Measurements from ENCODE around the gene ANGPTL4.
"Not testable (repeated sequence)": the region's sequence is repeated elsewhere in the genome, so short reads cannot be mapped to it uniquely, and the experiment has no call there.

Gene ANGPTL4

DNA sequence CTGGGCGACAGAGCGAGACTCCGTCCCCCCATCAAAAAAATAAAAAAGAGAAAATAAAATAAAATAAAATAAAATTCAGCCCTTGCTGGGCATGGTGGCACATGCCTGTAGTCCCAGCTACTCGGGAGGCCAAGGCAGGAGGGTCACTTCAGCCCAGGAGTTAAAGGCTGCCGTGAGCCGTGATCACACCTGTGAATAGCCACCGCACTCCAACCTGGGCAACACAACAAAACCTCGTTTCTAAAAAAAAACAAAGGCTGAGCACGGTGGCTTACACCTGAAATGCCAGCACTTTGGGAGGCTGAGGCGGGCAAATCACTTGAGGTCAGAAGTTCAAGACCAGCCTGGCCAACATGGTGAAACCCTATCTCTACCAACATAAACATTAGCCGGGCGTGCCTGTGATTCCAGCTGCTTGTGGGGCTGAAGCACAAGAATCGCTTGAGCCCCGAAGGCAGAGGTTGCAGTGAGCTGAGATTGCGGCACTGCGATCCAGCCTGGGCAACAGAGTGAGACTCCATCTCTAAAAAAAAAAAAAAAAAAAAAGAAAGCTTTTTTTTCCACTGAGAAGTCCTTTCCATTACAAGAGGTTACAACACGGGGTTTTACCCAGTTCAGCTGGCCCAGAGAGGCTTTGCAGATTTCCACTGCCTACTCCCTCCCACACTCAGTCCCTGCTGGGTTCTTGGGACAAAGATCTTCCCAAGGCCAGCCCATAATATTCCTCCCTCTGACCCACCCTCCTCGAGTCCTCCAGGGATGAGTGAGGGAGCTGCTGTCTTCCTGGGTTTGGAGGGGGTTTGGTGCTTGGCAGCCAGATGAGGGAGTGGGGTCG lies 6.4 kb downstream of the ANGPTL4 start:
- no peak overlapping the region for H3K4me2 ChIP-seq (ENCODE audit: low read depth, low read length, poor library complexity, severe bottlenecking)

DNA sequence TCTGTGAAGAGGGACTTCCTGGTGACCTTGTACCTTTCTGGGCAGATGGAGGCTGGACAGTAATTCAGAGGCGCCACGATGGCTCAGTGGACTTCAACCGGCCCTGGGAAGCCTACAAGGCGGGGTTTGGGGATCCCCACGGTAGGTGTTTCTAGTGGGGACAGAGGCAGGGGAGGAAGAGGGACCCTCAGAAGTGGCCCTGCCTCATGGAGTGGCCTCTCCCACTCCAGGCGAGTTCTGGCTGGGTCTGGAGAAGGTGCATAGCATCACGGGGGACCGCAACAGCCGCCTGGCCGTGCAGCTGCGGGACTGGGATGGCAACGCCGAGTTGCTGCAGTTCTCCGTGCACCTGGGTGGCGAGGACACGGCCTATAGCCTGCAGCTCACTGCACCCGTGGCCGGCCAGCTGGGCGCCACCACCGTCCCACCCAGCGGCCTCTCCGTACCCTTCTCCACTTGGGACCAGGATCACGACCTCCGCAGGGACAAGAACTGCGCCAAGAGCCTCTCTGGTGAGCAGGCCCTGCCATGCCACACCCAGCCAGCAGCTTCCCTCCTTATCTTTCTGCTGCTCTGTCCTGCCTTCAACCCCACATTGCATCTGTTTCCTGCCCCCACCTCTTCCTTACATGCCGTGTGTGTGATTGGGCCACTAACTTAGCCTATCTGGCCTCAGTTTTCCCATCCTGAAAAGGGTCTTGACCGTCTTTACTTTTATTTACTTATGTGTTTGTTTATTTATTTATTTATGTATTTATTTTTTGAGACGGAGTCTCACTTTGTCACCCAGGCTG lies 7.3 kb downstream of the ANGPTL4 start:
- no peaks in the 10 kb centered on the region for H3F3A ChIP-seq (ENCODE audit: insufficient read depth)
- H3K4me2 ChIP-seq (ENCODE audit: low read depth, low read length, poor library complexity, severe bottlenecking): no peak overlapping the region
- no peaks in the 10 kb centered on the region for H3K9me2 ChIP-seq (replicated peaks; ENCODE audit: insufficient read depth, low read length)
- H3K36me3 ChIP-seq (ENCODE audit: low read length): no peaks in the 10 kb centered on the region
- H3K27ac ChIP-seq (ENCODE audit: low read depth, low read length): no peak overlapping the region
- no peak overlapping the region for H2AFZ ChIP-seq (ENCODE audit: low read depth, low read length, severe bottlenecking)
- H3K27me3 ChIP-seq (ENCODE audit: low read length): no peaks in the 10 kb centered on the region
- H3K79me2 ChIP-seq (ENCODE audit: insufficient read depth, low read length): no peaks in the 10 kb centered on the region
- H3K9ac ChIP-seq (ENCODE audit: low read length): no peak overlapping the region
- H3K4me3 ChIP-seq (ENCODE audit: insufficient read depth, low read length, poor library complexity, severe bottlenecking): no peak overlapping the region
- H4K20me1 ChIP-seq (ENCODE audit: low read depth, low read length): no peaks in the 10 kb centered on the region
- no peak for TF ChIP-seq CTCF (IDR thresholded peaks at IDR 0.05; ENCODE audit: insufficient read depth, low read length, poor library complexity, severe bottlenecking)
- no peak for TF ChIP-seq EZH2phosphoT487 (conservative IDR thresholded peaks at IDR 0.05; ENCODE audit: low read length)
- H3K9me3 ChIP-seq (ENCODE audit: insufficient read depth, low read length): no peaks in the 10 kb centered on the region

More for the DNA sequence above, 6.4 kb downstream of the ANGPTL4 start:
- H4K20me1 ChIP-seq (ENCODE audit: low read depth, low read length): no peaks in the 10 kb centered on the region
- H3F3A ChIP-seq (ENCODE audit: insufficient read depth): no peaks in the 10 kb centered on the region
- no peak for TF ChIP-seq CTCF (IDR thresholded peaks at IDR 0.05; ENCODE audit: insufficient read depth, low read length, poor library complexity, severe bottlenecking)
- no peak for TF ChIP-seq EZH2phosphoT487 (conservative IDR thresholded peaks at IDR 0.05; ENCODE audit: low read length)
- H3K79me2 ChIP-seq (ENCODE audit: insufficient read depth, low read length): no peaks in the 10 kb centered on the region
- H2AFZ ChIP-seq (ENCODE audit: low read depth, low read length, severe bottlenecking): no peak overlapping the region
- H3K27ac ChIP-seq (ENCODE audit: low read depth, low read length): no peak overlapping the region
- no peaks in the 10 kb centered on the region for H3K36me3 ChIP-seq (ENCODE audit: low read length)
- no peaks in the 10 kb centered on the region for H3K9me2 ChIP-seq (replicated peaks; ENCODE audit: insufficient read depth, low read length)
- no peaks in the 10 kb centered on the region for H3K27me3 ChIP-seq (ENCODE audit: low read length)
- H3K9me3 ChIP-seq (ENCODE audit: insufficient read depth, low read length): no peaks in the 10 kb centered on the region
- H3K4me3 ChIP-seq (ENCODE audit: insufficient read depth, low read length, poor library complexity, severe bottlenecking): no peak overlapping the region
- H3K9ac ChIP-seq (ENCODE audit: low read length): no peak overlapping the region

DNA sequence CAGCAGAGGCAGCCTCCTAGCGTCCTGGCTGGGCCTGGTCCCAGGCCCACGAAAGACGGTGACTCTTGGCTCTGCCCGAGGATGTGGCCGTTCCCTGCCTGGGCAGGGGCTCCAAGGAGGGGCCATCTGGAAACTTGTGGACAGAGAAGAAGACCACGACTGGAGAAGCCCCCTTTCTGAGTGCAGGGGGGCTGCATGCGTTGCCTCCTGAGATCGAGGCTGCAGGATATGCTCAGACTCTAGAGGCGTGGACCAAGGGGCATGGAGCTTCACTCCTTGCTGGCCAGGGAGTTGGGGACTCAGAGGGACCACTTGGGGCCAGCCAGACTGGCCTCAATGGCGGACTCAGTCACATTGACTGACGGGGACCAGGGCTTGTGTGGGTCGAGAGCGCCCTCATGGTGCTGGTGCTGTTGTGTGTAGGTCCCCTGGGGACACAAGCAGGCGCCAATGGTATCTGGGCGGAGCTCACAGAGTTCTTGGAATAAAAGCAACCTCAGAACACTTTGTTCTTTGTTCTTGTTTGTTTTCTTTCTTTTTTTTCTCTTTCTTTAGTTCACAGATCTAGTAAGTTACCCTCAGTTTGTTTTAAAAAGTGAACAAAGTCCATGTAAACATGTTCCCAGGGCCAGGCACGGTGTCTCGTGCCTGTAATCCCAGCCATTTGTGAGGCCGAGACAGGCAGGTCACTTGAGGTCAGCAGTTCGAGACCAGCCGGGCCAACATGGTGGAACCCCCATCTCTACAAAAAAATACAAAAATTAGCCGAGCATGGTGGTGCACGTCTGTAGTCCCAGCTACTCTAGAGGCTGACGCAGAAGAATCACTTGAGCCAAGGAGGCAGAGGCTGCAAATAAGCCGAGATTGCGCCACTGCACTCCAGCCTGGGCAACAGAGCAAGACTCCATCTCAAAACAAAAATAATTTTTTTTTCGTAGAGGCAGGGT lies 10.2 kb downstream of the ANGPTL4 start:
- Histone ChIP-seq H3K27me3 (ENCODE audit: low read length) (no peaks in the 10 kb centered on the region), H3K9ac (ENCODE audit: low read length) (no peak overlapping the region), H3K4me2 (ENCODE audit: low read depth, low read length, poor library complexity, severe bottlenecking) (no peak overlapping the region), H2AFZ (ENCODE audit: low read depth, low read length, severe bottlenecking) (no peak overlapping the region), H3K9me3 (ENCODE audit: insufficient read depth, low read length) (no peaks in the 10 kb centered on the region), H3K4me3 (ENCODE audit: insufficient read depth, low read length, poor library complexity, severe bottlenecking) (no peak overlapping the region), H3K27ac (ENCODE audit: low read depth, low read length) (no peak overlapping the region), H4K20me1 (ENCODE audit: low read depth, low read length) (no peaks in the 10 kb centered on the region), H3K9me2 (replicated peaks; ENCODE audit: insufficient read depth, low read length) (no peaks in the 10 kb centered on the region), H3F3A (ENCODE audit: insufficient read depth) (no peaks in the 10 kb centered on the region), H3K79me2 (ENCODE audit: insufficient read depth, low read length) (no peaks in the 10 kb centered on the region), H3K36me3 (ENCODE audit: low read length) (no peaks in the 10 kb centered on the region)
- TF ChIP-seq EZH2phosphoT487 (conservative IDR thresholded peaks at IDR 0.05; ENCODE audit: low read length) (no peak), CTCF (IDR thresholded peaks at IDR 0.05; ENCODE audit: insufficient read depth, low read length, poor library complexity, severe bottlenecking) (no peak)

- H3F3A ChIP-seq (ENCODE audit: insufficient read depth); H3K9me3 ChIP-seq (ENCODE audit: insufficient read depth, low read length); H3K4me3 ChIP-seq (ENCODE audit: insufficient read depth, low read length, poor library complexity, severe bottlenecking); H2AFZ ChIP-seq (ENCODE audit: low read depth, low read length, severe bottlenecking); H3K9me2 ChIP-seq (replicated peaks; ENCODE audit: insufficient read depth, low read length); H3K79me2 ChIP-seq (ENCODE audit: insufficient read depth, low read length); H3K4me2 ChIP-seq (ENCODE audit: low read depth, low read length, poor library complexity, severe bottlenecking); H3K27ac ChIP-seq (ENCODE audit: low read depth, low read length); H3K27me3 ChIP-seq (ENCODE audit: low read length); H3K9ac ChIP-seq (ENCODE audit: low read length); H4K20me1 ChIP-seq (ENCODE audit: low read depth, low read length); H3K36me3 ChIP-seq (ENCODE audit: low read length): not testable (repeated sequence)
These were observed 11.8 kb downstream of the ANGPTL4 start for GRCh38 chr19:8375766-8376165.
